ENCODE measurements around the gene TIMD4.

TIMD4 gene

GRCh38 chr5:156920861-156921431 lies 42.1 kb downstream of the TIMD4 start:
- no peak for DNase-seq

- DNase-seq, result no peak
Observed at GRCh38 chr5:156920042-156920860, 42.8 kb downstream of the TIMD4 start.

- DNase-seq, result no peak
Observed at GRCh38 chr5:156918311-156918845, 44.6 kb downstream of the TIMD4 start.

- DNase-seq, result no peak
Observed at GRCh38 chr5:156914371-156914737, 48.7 kb downstream of the TIMD4 start.

GRCh38 chr5:156913719-156914370 lies 49.2 kb downstream of the TIMD4 start:
- peak; percentile 75 for DNase-seq

- no peak for DNase-seq
Observed at GRCh38 chr5:156913355-156913718, 49.7 kb downstream of the TIMD4 start.

GRCh38 chr5:156912869-156913268 lies 50.2 kb downstream of the TIMD4 start:
- no peak for DNase-seq

GRCh38 chr5:156909180-156909579 lies 53.8 kb downstream of the TIMD4 start:
- DNase-seq, result no peak

GRCh38 chr5:156907667-156908066 lies 55.4 kb downstream of the TIMD4 start:
- DNase-seq, result no peak

GRCh38 chr5:156906807-156907206 lies 56.2 kb downstream of the TIMD4 start:
- no peak for DNase-seq

GRCh38 chr5:156896546-156896945 lies 66.5 kb downstream of the TIMD4 start:
- peak; percentile 68 for DNase-seq

GRCh38 chr5:156893517-156893916 lies 69.5 kb downstream of the TIMD4 start:
- DNase-seq, result peak; percentile 3

- DNase-seq, result no peak
Observed at GRCh38 chr5:156892864-156893263, 70.2 kb downstream of the TIMD4 start.

- no peak for DNase-seq
Observed at GRCh38 chr5:156892223-156892622, 70.8 kb downstream of the TIMD4 start.

GRCh38 chr5:156888520-156888919 lies 74.5 kb downstream of the TIMD4 start:
- no peak for DNase-seq

- DNase-seq, result no peak
Observed at GRCh38 chr5:156883316-156883875, 79.6 kb downstream of the TIMD4 start.

- no peak for DNase-seq
Observed at GRCh38 chr5:156879665-156880285, 83.3 kb downstream of the TIMD4 start.

- DNase-seq, result no peak
Observed at GRCh38 chr5:156871212-156871611, 91.8 kb downstream of the TIMD4 start.

- no peak for DNase-seq
Observed at GRCh38 chr5:156870498-156870839, 92.6 kb downstream of the TIMD4 start.

Data from MV-4-11 (cell line).